Measurements from ENCODE around the gene ADAP1.

- TF ChIP-seq CTCF (IDR thresholded peaks at IDR 0.05; ENCODE audit: borderline replicate concordance, extremely low read depth, low read length, poor library complexity, severe bottlenecking), result no peak
- TF ChIP-seq EZH2 (IDR thresholded peaks at IDR 0.05; ENCODE audit: borderline replicate concordance, low read depth, low read length, severe bottlenecking), result no peak
These were observed 28.6 kb upstream of the ADAP1 start, which contains the start of gene CYP2W1 for GRCh38 chr7:983004-983615.

Measured in DND-41 (cell line).